Panc1 (cell line): Measurements from ENCODE around the gene MEP1B. TPM values are rescaled to one million over a fixed set of nuclear protein-coding genes. Genes with fewer than 3 reads are reported as not detected.

Source experiments
- ATAC-seq: fragments of 200-7000 bp; cut with Tn5 transposase; 2 replicates; pipeline ENCODE4 v1.9.1; 2020; ENCODE audit warnings: mild to moderate bottlenecking, moderate library complexity
- BruUV-seq: library from RNA; stranded (reverse); fragments of 400-500 nt; replicated peaks from 2 replicates; lab custom pipeline; 2021; lab: Mats Ljungman, UMichigan
- CTCF ChIA-PET: fragments of 300-600 bp; sonication (Branson Sonifier 250); formaldehyde crosslinking; loops from one replicate; lab custom pipeline; 2022; ENCODE audit warnings: antibody characterized with exemption; lab: Charles Lee
- POLR2A ChIA-PET: fragments of 300-600 bp; sonication (Branson Sonifier 250); formaldehyde crosslinking; loops from one replicate; lab custom pipeline; 2022; ENCODE audit warnings: antibody characterized with exemption; lab: Charles Lee
- DNase-seq: peaks from one replicate; pipeline ENCODE4 v3.0.0-alpha.2; 2010; ENCODE audit warnings: low read depth, low spot score
- H3K27ac ChIP-seq: 2 replicates; pipeline ENCODE4 v1.5.1; 2011; ENCODE audit warnings: mild to moderate bottlenecking, low read length, inconsistent platforms
- H3K27me3 ChIP-seq: fragments of 200-500 bp; sonication (Bioruptor generic); 2 replicates; pipeline ENCODE4 v1.6.0; 2014; ENCODE audit warnings: low read length, inconsistent platforms; ENCODE audit not compliant: control insufficient read depth, insufficient read depth
- H3K36me3 ChIP-seq: fragments of 200-500 bp; sonication (Bioruptor generic); 2 replicates; pipeline ENCODE4 v1.5.1; 2014; ENCODE audit warnings: inconsistent platforms, mild to moderate bottlenecking, low read length, moderate library complexity; ENCODE audit not compliant: control insufficient read depth, insufficient read depth
- H3K4me1 ChIP-seq: 2 replicates; pipeline ENCODE4 v1.5.1; 2011; ENCODE audit warnings: inconsistent platforms, mild to moderate bottlenecking, low read length, moderate library complexity; ENCODE audit not compliant: control insufficient read depth, insufficient read depth
- H3K4me3 ChIP-seq, 2 experiments: 2 replicates each; pipeline ENCODE4 v1.5.1; 2011 to 2012; ENCODE audit warnings: low read depth in 2 of 2, low read length in 2 of 2, mild to moderate bottlenecking in 2 of 2, inconsistent platforms in 1 of 2, moderate library complexity in 1 of 2
- H3K9me3 ChIP-seq: fragments of 200-500 bp; sonication (Bioruptor generic); 2 replicates; pipeline ENCODE4 v1.5.1; 2014; ENCODE audit warnings: low read depth, mild to moderate bottlenecking, inconsistent platforms, low read length, moderate library complexity; ENCODE audit not compliant: control insufficient read depth, insufficient read depth
- CTCF ChIP-seq: fragments of 450-650 bp; IDR thresholded peaks from 2 replicates; pipeline ENCODE4 v1.5.1; 2017; ENCODE audit warnings: mild to moderate bottlenecking
- POLR2AphosphoS5 ChIP-seq: IDR thresholded peaks from 2 replicates; pipeline ENCODE4 v1.6.1; 2012; ENCODE audit warnings: mild to moderate bottlenecking, low read depth, low read length, moderate library complexity
- REST ChIP-seq, 2 experiments: IDR thresholded peaks; 2 replicates each; pipeline ENCODE4 v1.6.1; 2011 to 2012; ENCODE audit warnings: low read depth in 2 of 2, control low read depth in 1 of 2, low read length in 1 of 2, mild to moderate bottlenecking in 1 of 2, moderate library complexity in 1 of 2; ENCODE audit not compliant: insufficient read depth in 1 of 2
- SIN3A ChIP-seq: IDR thresholded peaks from 2 replicates; pipeline ENCODE4 v1.6.1; 2012; ENCODE audit warnings: low read depth, mild to moderate bottlenecking, low read length, moderate library complexity, borderline replicate concordance; ENCODE audit not compliant: insufficient read depth
- TCF7L2 ChIP-seq: IDR thresholded peaks from 2 replicates; pipeline ENCODE4 v1.6.1; 2011; ENCODE audit warnings: mild to moderate bottlenecking, low read depth, low read length, inconsistent platforms
- in situ Hi-C: cut with HindIII; loops from 2 replicates; pipeline ENCODE4 v1.10.0; 2016; ENCODE audit warnings: low sequenced_read_pairs, low pct_unique_long_range_greater_than_20kb
- intact Hi-C: fragments of 100-400 bp; cut with micrococcal nuclease; formaldehyde crosslinking; loops from one replicate; pipeline ENCODE4 v1.10.0; 2022; ENCODE audit not compliant: unreplicated experiment
- total RNA-seq: library from RNA; stranded (reverse); gene quantifications from one replicate; pipeline ENCODE4 v1.2.1, GENCODE V29; 2021; ENCODE audit not compliant: unreplicated experiment

Gene MEP1B
- total RNA-seq, 1 experiment from 2014 or later = 0.28 TPM

GRCh38 chr18:32152705-32153448, 37.0 kb upstream of the MEP1B start:
- ATAC-seq = no peak
- CTCF ChIA-PET = no interaction called here

DNA sequence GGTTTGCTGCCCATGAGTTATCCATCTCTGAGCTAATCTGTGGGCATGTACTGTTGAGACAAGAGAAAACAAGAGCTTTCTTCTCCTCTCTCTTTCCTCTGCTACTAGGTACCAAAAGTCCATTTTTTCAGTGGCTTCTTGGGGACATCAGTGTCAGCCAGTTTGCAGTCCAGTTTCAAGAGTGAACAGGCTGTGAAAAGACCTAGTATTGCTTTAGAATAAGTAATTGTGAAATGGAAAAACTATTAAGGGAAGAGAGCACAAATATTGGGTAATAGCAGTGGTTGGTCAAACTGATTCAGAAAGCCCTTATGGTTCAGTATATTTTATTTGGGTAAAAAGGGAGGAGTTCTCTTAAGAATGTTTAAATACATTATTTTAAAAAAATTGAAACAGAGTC, 33.0 kb upstream of the MEP1B start:
- no peak overlapping the region for H3K27ac ChIP-seq
- ChIA-PET POLR2A (no interaction called here), CTCF (no interaction called here)
- DNase-seq (no peak), ATAC-seq (no peak)
- H3K27me3 ChIP-seq = no peaks in the 10 kb centered on the region
- H3K4me1 ChIP-seq = no peaks in the 10 kb centered on the region
- no TSS peak for BruUV-seq
- intact Hi-C loops (no loop called here), in situ Hi-C loops (no loop called here)
- no peak overlapping the region for H3K4me3 ChIP-seq
- TF ChIP-seq CTCF (no peak), POLR2AphosphoS5 (no peak), SIN3A (no peak), REST (IDR thresholded peaks at IDR 0.05; ENCODE audit: insufficient read depth in 1 of 2, low read depth in 2 of 2, low read length in 1 of 2) (no peak), TCF7L2 (no peak)
- no peaks in the 10 kb centered on the region for H3K9me3 ChIP-seq
- H3K36me3 ChIP-seq = no peaks in the 10 kb centered on the region

More at GRCh38 chr18:32152705-32153448, 37.0 kb upstream of the MEP1B start:
- Histone ChIP-seq H3K36me3 (no peaks in the 10 kb centered on the region), H3K27me3 (no peaks in the 10 kb centered on the region), H3K4me1 (no peaks in the 10 kb centered on the region), H3K4me3 (no peak overlapping the region), H3K27ac (no peak overlapping the region), H3K9me3 (no peaks in the 10 kb centered on the region)
- in situ Hi-C loops = no loop called here
- intact Hi-C loops = no loop called here
- TF ChIP-seq REST (IDR thresholded peaks at IDR 0.05; ENCODE audit: insufficient read depth in 1 of 2, low read depth in 2 of 2, low read length in 1 of 2) = no peak
- DNase-seq = no peak
- BruUV-seq = no TSS peak
- POLR2A ChIA-PET = interaction anchor here (1.2 kb wide), 1 partner anchor 144 kb away, joined by 9 read pairs; no protein-coding TSS in a partner anchor
